Measurements from ENCODE around the gene RASGRP4.

DNA sequence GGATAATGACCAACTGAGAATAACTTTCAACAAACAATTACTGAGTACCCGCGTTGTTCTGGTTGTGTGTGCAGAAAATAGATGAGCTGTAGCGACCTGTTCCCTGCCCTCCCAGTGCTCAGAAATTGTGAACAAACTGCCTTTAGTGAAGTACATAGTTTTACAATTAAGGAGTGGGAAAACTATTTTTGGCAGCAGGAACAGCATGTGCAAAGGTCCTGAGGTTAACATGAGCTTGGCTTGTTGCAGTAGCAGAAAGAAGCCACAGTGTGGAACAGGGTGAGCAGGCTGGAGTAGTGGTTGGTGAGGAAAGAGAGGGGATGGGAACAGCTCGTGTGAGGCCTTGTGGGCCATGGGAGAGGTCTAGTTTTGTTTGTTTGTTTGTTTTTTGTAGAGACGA lies 23.5 kb upstream of the RASGRP4 start:
- TF ChIP-seq, protein P1, sequence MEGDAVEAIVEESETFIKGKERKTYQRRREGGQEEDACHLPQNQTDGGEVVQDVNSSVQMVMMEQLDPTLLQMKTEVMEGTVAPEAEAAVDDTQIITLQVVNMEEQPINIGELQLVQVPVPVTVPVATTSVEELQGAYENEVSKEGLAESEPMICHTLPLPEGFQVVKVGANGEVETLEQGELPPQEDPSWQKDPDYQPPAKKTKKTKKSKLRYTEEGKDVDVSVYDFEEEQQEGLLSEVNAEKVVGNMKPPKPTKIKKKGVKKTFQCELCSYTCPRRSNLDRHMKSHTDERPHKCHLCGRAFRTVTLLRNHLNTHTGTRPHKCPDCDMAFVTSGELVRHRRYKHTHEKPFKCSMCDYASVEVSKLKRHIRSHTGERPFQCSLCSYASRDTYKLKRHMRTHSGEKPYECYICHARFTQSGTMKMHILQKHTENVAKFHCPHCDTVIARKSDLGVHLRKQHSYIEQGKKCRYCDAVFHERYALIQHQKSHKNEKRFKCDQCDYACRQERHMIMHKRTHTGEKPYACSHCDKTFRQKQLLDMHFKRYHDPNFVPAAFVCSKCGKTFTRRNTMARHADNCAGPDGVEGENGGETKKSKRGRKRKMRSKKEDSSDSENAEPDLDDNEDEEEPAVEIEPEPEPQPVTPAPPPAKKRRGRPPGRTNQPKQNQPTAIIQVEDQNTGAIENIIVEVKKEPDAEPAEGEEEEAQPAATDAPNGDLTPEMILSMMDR (conservative IDR thresholded peaks at IDR 0.05 in 1 of 2, IDR thresholded peaks at IDR 0.05 in 1 of 2; ENCODE audit: low read depth in 1 of 2, low read length in 2 of 2) = no peak
- TF ChIP-seq EZH2 (IDR thresholded peaks at IDR 0.05; ENCODE audit: low read length, missing control alignments) = no peak
